ENCODE data around the gene SDK1.

Gene SDK1

GRCh38 chr7:4234886-4235285, 933.8 kb downstream of the SDK1 start (continued):
- no peak for TF ChIP-seq ZNF280D (tag by site-specific recombination; IDR thresholded peaks at IDR 0.05)
- TF ChIP-seq ZNF404 (tag by site-specific recombination; IDR thresholded peaks at IDR 0.05) = no peak
- TF ChIP-seq ZNF433 (tag by site-specific recombination; IDR thresholded peaks at IDR 0.05; ENCODE audit: low read depth) = no peak

- TF ChIP-seq ZNF23 (tag by site-specific recombination; IDR thresholded peaks at IDR 0.05; ENCODE audit: borderline replicate concordance) = no peak
- no peak for TF ChIP-seq ZNF184 (tag by site-specific recombination; IDR thresholded peaks at IDR 0.05)
- no peak for TF ChIP-seq ZNF138 (tag by site-specific recombination; IDR thresholded peaks at IDR 0.05; ENCODE audit: borderline replicate concordance)
- TF ChIP-seq ZNF529 (tag by site-specific recombination; IDR thresholded peaks at IDR 0.05; ENCODE audit: insufficient replicate concordance) = no peak
- TF ChIP-seq ZNF223 (tag by site-specific recombination; IDR thresholded peaks at IDR 0.05) = no peak
- TF ChIP-seq ZBTB21 (tag by site-specific recombination; IDR thresholded peaks at IDR 0.05) = no peak
- TF ChIP-seq KLF17 (tag by site-specific recombination; IDR thresholded peaks at IDR 0.05) = no peak
- no peak for TF ChIP-seq ZFP37 (tag by site-specific recombination; IDR thresholded peaks at IDR 0.05)
- no peak for TF ChIP-seq ZNF404 (tag by site-specific recombination; IDR thresholded peaks at IDR 0.05)
- no peak for TF ChIP-seq ZNF18 (tag by site-specific recombination; IDR thresholded peaks at IDR 0.05)
- no peak for TF ChIP-seq ZNF335 (tag by site-specific recombination; conservative IDR thresholded peaks at IDR 0.05)
- TF ChIP-seq ZNF514 (tag by site-specific recombination; IDR thresholded peaks at IDR 0.05) = no peak
- no peak for TF ChIP-seq ZNF449 (tag by site-specific recombination; IDR thresholded peaks at IDR 0.05)
- no peak for TF ChIP-seq ZNF169 (tag by site-specific recombination; IDR thresholded peaks at IDR 0.05)
- Histone ChIP-seq H3K9me3 (ENCODE audit: control insufficient read depth, insufficient read depth, low read depth, low read length) (no peaks in the 10 kb centered on the region), H3K36me3 (ENCODE audit: control insufficient read depth in 2 of 2, insufficient read depth in 1 of 2, low read length in 2 of 2) (no peaks in the 10 kb centered on the region), H3K4me3 (ENCODE audit: low read depth, low read length) (no peak overlapping the region), H3K27ac (ENCODE audit: extremely low read depth, low read depth, low read length) (no peak overlapping the region), H3K4me1 (ENCODE audit: control insufficient read depth, insufficient read depth, low read length) (no peaks in the 10 kb centered on the region)
- CTCF ChIA-PET = no interaction called here
- POLR2A ChIA-PET = no interaction called here
Observed at GRCh38 chr7:4235596-4235995, 934.5 kb downstream of the SDK1 start.

GRCh38 chr7:4236389-4236788, 935.3 kb downstream of the SDK1 start:
- POLR2A ChIA-PET = no interaction called here
- Histone ChIP-seq H3K27ac (ENCODE audit: extremely low read depth, low read depth, low read length) (no peak overlapping the region), H3K9me3 (ENCODE audit: control insufficient read depth, insufficient read depth, low read depth, low read length) (no peaks in the 10 kb centered on the region), H3K36me3 (ENCODE audit: control insufficient read depth in 2 of 2, insufficient read depth in 1 of 2, low read length in 2 of 2) (no peaks in the 10 kb centered on the region), H3K4me3 (ENCODE audit: low read depth, low read length) (no peak overlapping the region), H3K4me1 (ENCODE audit: control insufficient read depth, insufficient read depth, low read length) (no peaks in the 10 kb centered on the region)
- CTCF ChIA-PET = no interaction called here
- TF ChIP-seq MEIS1 (CRISPR knock-in tag; IDR thresholded peaks at IDR 0.05; ENCODE audit: borderline replicate concordance) = no peak
- peak; percentile 45; the same call in 1 of the 2 replicates for TF ChIP-seq SCRT2 (tag by site-specific recombination; IDR thresholded peaks at IDR 0.05)

Data from HEK293 (cell line).